H1 (cell line): Measurements from ENCODE around the gene TBC1D22A. TPM values are rescaled to one million over a fixed set of nuclear protein-coding genes. Genes with fewer than 3 reads are reported as not detected.

Source experiments
- MAFK ChIP-seq: IDR thresholded peaks from 2 replicates; pipeline ENCODE4 v1.6.1; 2012; ENCODE audit warnings: low read depth, mild to moderate bottlenecking, improper control_type of control experiment, low read length
- NANOG ChIP-seq: IDR thresholded peaks from 2 replicates; pipeline ENCODE4 v1.6.1; 2011; ENCODE audit warnings: low read length, low read depth, mild to moderate bottlenecking, inconsistent platforms; ENCODE audit not compliant: insufficient read depth, poor library complexity, severe bottlenecking
- POU5F1 ChIP-seq: IDR thresholded peaks from 2 replicates; pipeline ENCODE4 v1.6.1; 2011; ENCODE audit warnings: low read depth, mild to moderate bottlenecking, low read length, moderate library complexity
- SIRT6 ChIP-seq: IDR thresholded peaks from one replicate; pipeline ENCODE4 v1.7.1; 2012; ENCODE audit warnings: low read length, inconsistent platforms
- TAF1 ChIP-seq: IDR thresholded peaks from 2 replicates; pipeline ENCODE4 v1.6.1; 2011; ENCODE audit warnings: mild to moderate bottlenecking, low read depth, low read length
- polyA plus RNA-seq, 7 experiments: library from polyadenylated mRNA; depleted of rRNA in 3 of 7; stranded (reverse) in 5 of 7; unstranded in 2 of 7; fragments of >200 nt in 5 of 7; fragments of 200-250 nt in 2 of 7; gene quantifications; 1 replicate in 5 of 7; 2 replicates in 1 of 7; 4 replicates in 1 of 7; pipeline versions ENCODE4 v1.2.1 to v1.2.3, GENCODE V29; 2011 to 2013; ENCODE audit warnings: missing spikeins in 2 of 7, mixed read lengths in 2 of 7
- total RNA-seq: library from RNA; stranded (reverse); fragmentation: NEBNext Ultra II Directional; extraction: Animal tissue kit (Norgen Biotek cat#: 25700); gene quantifications from 2 replicates; pipeline ENCODE4 v1.2.1, GENCODE V29; 2021

TBC1D22A gene
- total and polyA plus RNA-seq, 2 of the 8 experiments (the other 6 are each of a cell fraction or from before 2014, with no cell fraction given): 11.9 to 18.4 TPM

- no peak for TF ChIP-seq NANOG
- TF ChIP-seq MAFK: no peak
- TF ChIP-seq TAF1: no peak
- no peak for TF ChIP-seq POU5F1
- TF ChIP-seq SIRT6: no peak
Measured at GRCh38 chr22:46914916-46915894, 152.8 kb downstream of the TBC1D22A start (continued).
